HCT116 (cell line): ENCODE data around the gene KIF26B. TPM values are rescaled to one million over a fixed set of nuclear protein-coding genes. Genes with fewer than 3 reads are reported as not detected.

Experiments
- ATAC-seq: fragments of 200-7000 bp; cut with Tn5 transposase; 2 replicates; pipeline ENCODE4 v1.9.1; 2020; ENCODE audit warnings: mild to moderate bottlenecking, moderate library complexity
- BruUV-seq: library from RNA; stranded (reverse); fragments of 400-500 nt; replicated peaks from 2 replicates; lab custom pipeline; 2021; lab: Mats Ljungman, UMichigan
- CTCF ChIA-PET: fragments of 300-600 bp; sonication (Branson Sonifier 250); formaldehyde crosslinking; loops from one replicate; lab custom pipeline; 2021; ENCODE audit warnings: antibody characterized with exemption; lab: Charles Lee
- POLR2A ChIA-PET: fragments of 300-600, 350-600 bp; sonication (Branson Sonifier 250); formaldehyde crosslinking; loops from one replicate; lab custom pipeline; 2021; ENCODE audit warnings: antibody characterized with exemption; lab: Charles Lee
- RAD21 ChIA-PET, 2 experiments: fragments of 300-600 bp; sonication (Branson Sonifier 250); formaldehyde crosslinking; loops; one replicate each; lab custom pipeline; 2023; ENCODE audit warnings: low total read pairs in 2 of 2; ENCODE audit not compliant: uncharacterized antibody in 2 of 2, unreplicated experiment in 2 of 2, low non-redundant PET in 1 of 2; lab: Charles Lee
- DNase-seq: peaks from one replicate; pipeline ENCODE4 v3.0.0-alpha.2; 2010; ENCODE audit warnings: low read depth, low spot score
- H2AFZ ChIP-seq: fragments of 200-600 bp; shearing (Covaris generic), sonication (generic); 2 replicates; pipeline ENCODE4 v1.6.1; 2017; ENCODE audit warnings: low read depth, mixed run types, mixed read lengths, antibody characterized with exemption, low read length; ENCODE audit not compliant: poor library complexity, severe bottlenecking
- H3K27ac ChIP-seq: 2 replicates; pipeline ENCODE4 v1.5.1; 2012; ENCODE audit warnings: low read depth, low read length
- H3K27me3 ChIP-seq: fragments of 200-600 bp; sonication (generic); 2 replicates; pipeline ENCODE4 v1.6.1; 2016; ENCODE audit warnings: mixed run types, low read length, mixed read lengths; ENCODE audit not compliant: insufficient read depth
- H3K36me3 ChIP-seq, 2 experiments: fragments of 200-500 bp in 1 of 2; fragments of 200-600 bp in 1 of 2; sonication (Bioruptor generic) in 1 of 2; sonication (generic) in 1 of 2; 2 replicates each; pipeline versions ENCODE4 v1.5.1 to v1.6.1; 2014 to 2016; ENCODE audit warnings: low read length in 2 of 2, inconsistent platforms in 1 of 2, mixed read lengths in 1 of 2, mixed run types in 1 of 2; ENCODE audit not compliant: insufficient read depth in 2 of 2, control insufficient read depth in 1 of 2
- H3K4me1 ChIP-seq, 2 experiments: fragments of 200-600 bp in 1 of 2; sonication (generic) in 1 of 2; 2 replicates each; pipeline versions ENCODE4 v1.5.1 to v1.6.1; 2012 to 2017; ENCODE audit warnings: low read length in 2 of 2, inconsistent platforms in 1 of 2, mild to moderate bottlenecking in 1 of 2, mixed read lengths in 1 of 2, mixed run types in 1 of 2, moderate library complexity in 1 of 2; ENCODE audit not compliant: insufficient read depth in 2 of 2, control insufficient read depth in 1 of 2
- H3K4me2 ChIP-seq: fragments of 200-600 bp; sonication (generic); 2 replicates; pipeline ENCODE4 v1.6.1; 2017; ENCODE audit warnings: mixed run types, low read length, mixed read lengths
- H3K4me3 ChIP-seq, 2 experiments: fragments of 200-600 bp in 1 of 2; sonication (generic) in 1 of 2; replicated peaks in 1 of 2; 2 replicates each; pipeline ENCODE4 v1.5.1; 2011 to 2016; ENCODE audit warnings: low read length in 2 of 2, control low read depth in 1 of 2, low read depth in 1 of 2, mild to moderate bottlenecking in 1 of 2, mixed read lengths in 1 of 2, mixed run types in 1 of 2
- H3K79me2 ChIP-seq: fragments of 200-600 bp; sonication (generic); 2 replicates; pipeline ENCODE4 v1.6.1; 2017; ENCODE audit warnings: mild to moderate bottlenecking, mixed run types, low read length, moderate library complexity, mixed read lengths; ENCODE audit not compliant: insufficient read depth
- H3K9ac ChIP-seq: fragments of 200-600 bp; sonication (generic); 2 replicates; pipeline ENCODE4 v1.6.1; 2016; ENCODE audit warnings: low read length, mixed read lengths
- H3K9me2 ChIP-seq: fragments of 200-600 bp; sonication (generic), shearing (Covaris generic); 2 replicates; pipeline ENCODE4 v1.6.1; 2017; ENCODE audit warnings: mixed run types, mild to moderate bottlenecking, moderate library complexity; ENCODE audit not compliant: insufficient read depth
- H3K9me3 ChIP-seq, 2 experiments: fragments of 200-500 bp in 1 of 2; fragments of 200-600 bp in 1 of 2; sonication (Bioruptor generic) in 1 of 2; sonication (generic) in 1 of 2; 2 replicates each; pipeline ENCODE4 v1.6.1; 2014 to 2017; ENCODE audit warnings: low read length in 2 of 2, mixed read lengths in 2 of 2, inconsistent platforms in 1 of 2, low read depth in 1 of 2, mild to moderate bottlenecking in 1 of 2, mixed run types in 1 of 2, moderate library complexity in 1 of 2; ENCODE audit not compliant: control insufficient read depth in 1 of 2, insufficient read depth in 1 of 2
- H4K20me1 ChIP-seq: fragments of 200-600 bp; sonication (generic), shearing (Covaris generic); 2 replicates; pipeline ENCODE4 v1.6.1; 2017; ENCODE audit warnings: mixed run types, mild to moderate bottlenecking, moderate library complexity; ENCODE audit not compliant: insufficient read depth
- CBX3 ChIP-seq: IDR thresholded peaks from 2 replicates; pipeline ENCODE4 v1.6.1; 2012; ENCODE audit warnings: low read depth
- ELF1 ChIP-seq: IDR thresholded peaks from 2 replicates; pipeline ENCODE4 v1.6.1; 2012; ENCODE audit warnings: low read depth, borderline replicate concordance
- EZH2 ChIP-seq: fragments of 200-600 bp; sonication (generic); IDR thresholded peaks from 2 replicates; pipeline ENCODE4 v1.6.1; 2017; ENCODE audit warnings: antibody characterized with exemption, mixed run types
- EZH2phosphoT487 ChIP-seq: fragments of 200-600 bp; IDR thresholded peaks from 2 replicates; pipeline ENCODE4 v1.6.1; 2018; ENCODE audit warnings: antibody characterized with exemption, borderline replicate concordance
- FOSL1 ChIP-seq: IDR thresholded peaks from 2 replicates; pipeline ENCODE4 v1.6.1; 2012; ENCODE audit warnings: low read depth
- JUND ChIP-seq: IDR thresholded peaks from 2 replicates; pipeline ENCODE4 v1.6.1; 2012
- POLR2A ChIP-seq: IDR thresholded peaks from 2 replicates; pipeline ENCODE4 v1.7.0; 2011; ENCODE audit warnings: borderline replicate concordance; ENCODE audit not compliant: insufficient read depth, insufficient read length; ENCODE audit errors: extremely low read depth
- POLR2AphosphoS5 ChIP-seq: IDR thresholded peaks from 2 replicates; pipeline ENCODE4 v1.6.1; 2011; ENCODE audit warnings: mild to moderate bottlenecking, low read depth, low read length, moderate library complexity
- SIN3A ChIP-seq: IDR thresholded peaks from 2 replicates; pipeline ENCODE4 v1.6.1; 2012; ENCODE audit warnings: low read depth
- SP1 ChIP-seq: IDR thresholded peaks from 2 replicates; pipeline ENCODE4 v1.6.1; 2012; ENCODE audit warnings: low read depth
- SRF ChIP-seq: IDR thresholded peaks from 2 replicates; pipeline ENCODE4 v1.6.1; 2012; ENCODE audit warnings: low read depth
- YY1 ChIP-seq: IDR thresholded peaks from 2 replicates; pipeline ENCODE4 v1.6.1; 2011; ENCODE audit warnings: low read length, low read depth, moderate library complexity, mild to moderate bottlenecking; ENCODE audit not compliant: insufficient replicate concordance; ENCODE audit errors: extremely low read depth
- ZFX ChIP-seq: fragments of 450-650 bp; IDR thresholded peaks from 2 replicates; pipeline ENCODE4 v1.6.1; 2017
- ZNF274 ChIP-seq: fragments of 200-500 bp; sonication (Bioruptor generic); IDR thresholded peaks from 2 replicates; pipeline ENCODE4 v1.6.1; 2014; ENCODE audit warnings: mild to moderate bottlenecking, low read depth, low read length, inconsistent platforms
- intact Hi-C: fragments of 100-400 bp; cut with micrococcal nuclease; formaldehyde crosslinking; loops from 2 replicates; pipeline ENCODE4 v1.10.0; 2022
- total RNA-seq: library from RNA; stranded (reverse); gene quantifications from one replicate; pipeline ENCODE4 v1.2.1, GENCODE V29; 2021; ENCODE audit not compliant: unreplicated experiment
- TF ChIP-seq, protein P1 (sequence below): IDR thresholded peaks from 2 replicates; pipeline ENCODE4 v1.6.1; 2012
- TF ChIP-seq, protein P2 (sequence below): IDR thresholded peaks from 2 replicates; pipeline ENCODE4 v1.6.1; 2012
- TF ChIP-seq, protein P3 (sequence below), 3 experiments: fragments of 200-600 bp in 1 of 3; sonication (generic) in 1 of 3; IDR thresholded peaks in 2 of 3; conservative IDR thresholded peaks in 1 of 3; 2 replicates each; pipeline ENCODE4 v1.5.1; 2012 to 2017; ENCODE audit warnings: low read depth in 2 of 3, low read length in 2 of 3, antibody characterized with exemption in 1 of 3, borderline replicate concordance in 1 of 3, control low read depth in 1 of 3, mild to moderate bottlenecking in 1 of 3, mixed read lengths in 1 of 3, mixed run types in 1 of 3, moderate library complexity in 1 of 3; ENCODE audit not compliant: insufficient read depth in 1 of 3

KIF26B gene
- total RNA-seq, 1 experiment from 2014 or later: 0.49 TPM

DNA sequence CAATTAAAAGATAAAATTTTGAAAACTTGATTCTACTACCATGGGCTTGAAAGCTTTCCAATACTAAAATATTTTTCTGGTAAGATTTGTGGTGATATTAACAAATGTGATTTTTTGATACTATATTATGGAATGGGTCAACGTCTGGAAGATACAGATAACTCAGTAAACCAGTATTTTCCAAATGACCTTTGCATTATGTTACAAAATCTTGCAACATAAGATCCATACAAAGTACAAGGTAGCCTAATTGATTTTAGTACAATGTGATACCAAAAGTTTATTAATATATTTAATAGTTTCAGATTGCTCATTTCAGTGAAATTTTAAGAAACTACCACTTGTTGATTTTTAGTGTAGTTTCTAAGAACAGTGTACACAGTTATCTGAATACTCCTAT, 236.2 kb downstream of the KIF26B start:
- no peak overlapping the region for H3K9ac ChIP-seq
- no peak overlapping the region for H2AFZ ChIP-seq
- no peaks in the 10 kb centered on the region for H3K9me3 ChIP-seq
- intact Hi-C loops: no loop called here
- H3K36me3 ChIP-seq: no peaks in the 10 kb centered on the region
- no peak overlapping the region for H3K4me2 ChIP-seq
- TF ChIP-seq, protein P1, sequence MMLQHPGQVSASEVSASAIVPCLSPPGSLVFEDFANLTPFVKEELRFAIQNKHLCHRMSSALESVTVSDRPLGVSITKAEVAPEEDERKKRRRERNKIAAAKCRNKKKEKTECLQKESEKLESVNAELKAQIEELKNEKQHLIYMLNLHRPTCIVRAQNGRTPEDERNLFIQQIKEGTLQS: no peak
- TF ChIP-seq FOSL1 (no peak), SRF (no peak), SP1 (no peak), ZNF274 (no peak), SIN3A (no peak), YY1 (no peak), JUND (no peak), POLR2A (no peak), ZFX (no peak), EZH2 (no peak), EZH2phosphoT487 (no peak), POLR2AphosphoS5 (no peak), ELF1 (no peak), CBX3 (no peak)
- TF ChIP-seq, protein P2, sequence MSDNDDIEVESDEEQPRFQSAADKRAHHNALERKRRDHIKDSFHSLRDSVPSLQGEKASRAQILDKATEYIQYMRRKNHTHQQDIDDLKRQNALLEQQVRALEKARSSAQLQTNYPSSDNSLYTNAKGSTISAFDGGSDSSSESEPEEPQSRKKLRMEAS: no peak
- TF ChIP-seq, protein P3, sequence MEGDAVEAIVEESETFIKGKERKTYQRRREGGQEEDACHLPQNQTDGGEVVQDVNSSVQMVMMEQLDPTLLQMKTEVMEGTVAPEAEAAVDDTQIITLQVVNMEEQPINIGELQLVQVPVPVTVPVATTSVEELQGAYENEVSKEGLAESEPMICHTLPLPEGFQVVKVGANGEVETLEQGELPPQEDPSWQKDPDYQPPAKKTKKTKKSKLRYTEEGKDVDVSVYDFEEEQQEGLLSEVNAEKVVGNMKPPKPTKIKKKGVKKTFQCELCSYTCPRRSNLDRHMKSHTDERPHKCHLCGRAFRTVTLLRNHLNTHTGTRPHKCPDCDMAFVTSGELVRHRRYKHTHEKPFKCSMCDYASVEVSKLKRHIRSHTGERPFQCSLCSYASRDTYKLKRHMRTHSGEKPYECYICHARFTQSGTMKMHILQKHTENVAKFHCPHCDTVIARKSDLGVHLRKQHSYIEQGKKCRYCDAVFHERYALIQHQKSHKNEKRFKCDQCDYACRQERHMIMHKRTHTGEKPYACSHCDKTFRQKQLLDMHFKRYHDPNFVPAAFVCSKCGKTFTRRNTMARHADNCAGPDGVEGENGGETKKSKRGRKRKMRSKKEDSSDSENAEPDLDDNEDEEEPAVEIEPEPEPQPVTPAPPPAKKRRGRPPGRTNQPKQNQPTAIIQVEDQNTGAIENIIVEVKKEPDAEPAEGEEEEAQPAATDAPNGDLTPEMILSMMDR (IDR thresholded peaks at IDR 0.05 in 2 of 3, conservative IDR thresholded peaks at IDR 0.05 in 1 of 3; ENCODE audit: borderline replicate concordance in 1 of 3, insufficient read depth in 1 of 3, low read depth in 2 of 3, low read length in 2 of 3): no peak
- no peak overlapping the region for H3K4me3 ChIP-seq
- no peak overlapping the region for H3K27ac ChIP-seq
- RAD21 ChIA-PET: no interaction called here
- ATAC-seq (no peak), DNase-seq (no peak)
- H3K27me3 ChIP-seq: peaks cover 13% of the 10 kb centered on the region; the same call in 1 of the 2 replicates
- H3K9me2 ChIP-seq: no peaks in the 10 kb centered on the region
- CTCF ChIA-PET: no interaction called here
- POLR2A ChIA-PET: no interaction called here
- H3K4me1 ChIP-seq: no peaks in the 10 kb centered on the region
- H4K20me1 ChIP-seq: no peaks in the 10 kb centered on the region
- no TSS peak for BruUV-seq
- no peaks in the 10 kb centered on the region for H3K79me2 ChIP-seq
